C4-2B (cell line): ENCODE results near the gene TMEM82.

Experiments used
- H3K27ac ChIP-seq: fragments of 450-650 bp; 2 replicates; pipeline ENCODE4 v1.5.1; 2017
- CTCF ChIP-seq: fragments of 450-650 bp; conservative IDR thresholded peaks from 2 replicates; pipeline ENCODE4 v1.5.1; 2017; ENCODE audit warnings: mild to moderate bottlenecking
- ZFX ChIP-seq: fragments of 450-650 bp; IDR thresholded peaks from 2 replicates; pipeline ENCODE4 v1.6.1; 2017

The TMEM82 gene

GRCh38 chr1:15735304-15736037, 6.8 kb upstream of the TMEM82 start:
- TF ChIP-seq CTCF (no peak), ZFX (no peak)
- peak overlapping the region; percentile 38 for H3K27ac ChIP-seq

- peak within 1 kb of the TSS; percentile 38 for H3K27ac ChIP-seq
- no peak for TF ChIP-seq ZFX
- TF ChIP-seq CTCF, result no peak
These were observed 6.0 kb upstream of the TMEM82 start, which contains the start of gene SLC25A34 for GRCh38 chr1:15736038-15736891. Gene SLC25A34, plus strand, starts transcription at chr1:15736258. Its CDS starts 228 bp downstream, at chr1:15736486.

GRCh38 chr1:15736892-15737261, 5.4 kb upstream of the TMEM82 start:
- H3K27ac ChIP-seq, result no peak overlapping the region; the same call in 1 of the 2 replicates
- TF ChIP-seq CTCF (no peak), ZFX (no peak)

GRCh38 chr1:15737324-15738319, 4.7 kb upstream of the TMEM82 start:
- no peak overlapping the region for H3K27ac ChIP-seq
- TF ChIP-seq CTCF (no peak), ZFX (no peak)

GRCh38 chr1:15738416-15739113, 3.7 kb upstream of the TMEM82 start:
- no peak overlapping the region for H3K27ac ChIP-seq
- TF ChIP-seq ZFX (no peak), CTCF (no peak)

GRCh38 chr1:15739259-15739658, 3.0 kb upstream of the TMEM82 start:
- TF ChIP-seq ZFX (no peak), CTCF (no peak)
- H3K27ac ChIP-seq, result no peak overlapping the region
